IPS-NIHi7 (cell line): ENCODE results near the gene SPINT2.
A peak's percentile ranks its signal among the peaks of the same experiment; 100 is the strongest.
"Not testable (repeated sequence)": the region's sequence is repeated elsewhere in the genome, so short reads cannot be mapped to it uniquely, and the experiment has no call there.

ENCODE experiments used
- DNase-seq: peaks from one replicate; pipeline ENCODE4 v3.0.0; 2012; ENCODE audit warnings: mixed read lengths; ENCODE audit errors: extremely low spot score

SPINT2 gene

GRCh38 chr19:38264486-38265212 lies at the start of gene SPINT2:
Gene SPINT2 (plus strand): TSS chr19:38264573. CDS start chr19:38264893, 320 bp downstream.
- DNase-seq, result peak; percentile 85

GRCh38 chr19:38216785-38217641 lies 47.4 kb upstream of the SPINT2 start:
- no peak for DNase-seq

- DNase-seq, result no peak
These were observed 46.2 kb upstream of the SPINT2 start for GRCh38 chr19:38218204-38218603.

- DNase-seq, result no peak
These were observed 45.2 kb upstream of the SPINT2 start for GRCh38 chr19:38219221-38219620.

- DNase-seq, result no peak
These were observed 43.0 kb upstream of the SPINT2 start for GRCh38 chr19:38221421-38221820.

- DNase-seq, result no peak
These were observed 42.2 kb upstream of the SPINT2 start for GRCh38 chr19:38221919-38222830.

GRCh38 chr19:38223119-38223523 lies 41.3 kb upstream of the SPINT2 start:
- DNase-seq, result no peak

- DNase-seq, result no peak
These were observed 40.8 kb upstream of the SPINT2 start for GRCh38 chr19:38223617-38224013.

- peak; percentile 94 for DNase-seq
These were observed 40.1 kb upstream of the SPINT2 start, which contains the start of gene DPF1 for GRCh38 chr19:38224014-38224862. Gene DPF1 (minus strand): TSS chr19:38224222. CDS start chr19:38224142, 80 bp downstream.

- not testable (repeated sequence) for DNase-seq
These were observed 39.5 kb upstream of the SPINT2 start for GRCh38 chr19:38224863-38225218.

- no peak for DNase-seq
These were observed 36.9 kb upstream of the SPINT2 start for GRCh38 chr19:38227287-38228004.

GRCh38 chr19:38228005-38228377 lies 36.4 kb upstream of the SPINT2 start:
- DNase-seq, result no peak

- DNase-seq, result peak; percentile 70
These were observed 35.6 kb upstream of the SPINT2 start for GRCh38 chr19:38228491-38229439.

- DNase-seq, result peak; percentile 69
These were observed 34.7 kb upstream of the SPINT2 start for GRCh38 chr19:38229585-38230073.

GRCh38 chr19:38230506-38231133 lies 33.8 kb upstream of the SPINT2 start:
- not testable (repeated sequence) for DNase-seq

GRCh38 chr19:38231918-38232317 lies 32.5 kb upstream of the SPINT2 start:
- DNase-seq, result no peak

- DNase-seq, result peak; percentile 87
These were observed 30.6 kb upstream of the SPINT2 start for GRCh38 chr19:38233740-38234251.

- DNase-seq, result no peak
These were observed 29.8 kb upstream of the SPINT2 start for GRCh38 chr19:38234615-38235014.
